ENCODE data around the gene GNA14. TPM values are rescaled to one million over a fixed set of nuclear protein-coding genes. Genes with fewer than 3 reads are reported as not detected.

The GNA14 gene
- total RNA-seq, 1 experiment from 2014 or later: 1.3 TPM

- no peaks in the 10 kb centered on the region for H3K36me3 ChIP-seq (ENCODE audit: low read depth)
- no peak overlapping the region for H3K4me3 ChIP-seq
- no peak for DNase-seq
- intact Hi-C loops (cut with micrococcal nuclease; ENCODE audit: unreplicated experiment): no loop called here
- H3K27me3 ChIP-seq (ENCODE audit: insufficient read depth, low read depth): no peaks in the 10 kb centered on the region
- H3K79me2 ChIP-seq (ENCODE audit: low read depth): no peaks in the 10 kb centered on the region
- ChIA-PET POLR2A (ENCODE audit: unreplicated experiment) (no interaction called here), CTCF (no interaction called here)
- H3K4me1 ChIP-seq (replicated peaks; ENCODE audit: insufficient read depth): peaks cover 24% of the 10 kb centered on the region
- H3K9me3 ChIP-seq (ENCODE audit: insufficient read depth, low read depth): no peaks in the 10 kb centered on the region
- no peaks in the 10 kb centered on the region for H4K20me1 ChIP-seq (ENCODE audit: insufficient read depth)
- BruUV-seq (replicated peaks): no TSS peak
- TF ChIP-seq EZH2 (IDR thresholded peaks at IDR 0.05; ENCODE audit: low read depth) (no peak), CTCF (conservative IDR thresholded peaks at IDR 0.05) (no peak)
- no peak overlapping the region for H3K27ac ChIP-seq
- no peak overlapping the region for H2AFZ ChIP-seq
- H3K4me2 ChIP-seq: no peak overlapping the region
- H3K9me2 ChIP-seq (ENCODE audit: insufficient read depth): no peaks in the 10 kb centered on the region
- H3F3A ChIP-seq (ENCODE audit: insufficient read depth, low read depth): peaks cover 9% of the 10 kb centered on the region
Observed at GRCh38 chr9:77582961-77583576, 65.1 kb downstream of the GNA14 start.

GRCh38 chr9:77582525-77582924 lies 65.6 kb downstream of the GNA14 start:
- no peaks in the 10 kb centered on the region for H3K9me2 ChIP-seq (ENCODE audit: insufficient read depth)
- BruUV-seq (replicated peaks): no TSS peak
- H2AFZ ChIP-seq: no peak overlapping the region
- no peak overlapping the region for H3K27ac ChIP-seq
- H3K4me1 ChIP-seq (replicated peaks; ENCODE audit: insufficient read depth): peaks cover 18% of the 10 kb centered on the region
- no peak for DNase-seq
- TF ChIP-seq EZH2 (IDR thresholded peaks at IDR 0.05; ENCODE audit: low read depth) (no peak), CTCF (conservative IDR thresholded peaks at IDR 0.05) (no peak)
- no peaks in the 10 kb centered on the region for H3K9me3 ChIP-seq (ENCODE audit: insufficient read depth, low read depth)
- H3K36me3 ChIP-seq (ENCODE audit: low read depth): no peaks in the 10 kb centered on the region
- H3K4me2 ChIP-seq: no peak overlapping the region
- no peaks in the 10 kb centered on the region for H4K20me1 ChIP-seq (ENCODE audit: insufficient read depth)
- H3K27me3 ChIP-seq (ENCODE audit: insufficient read depth, low read depth): no peaks in the 10 kb centered on the region
- CTCF ChIA-PET: no interaction called here
- H3K4me3 ChIP-seq: no peak overlapping the region
- intact Hi-C loops (cut with micrococcal nuclease; ENCODE audit: unreplicated experiment): no loop called here
- POLR2A ChIA-PET (ENCODE audit: unreplicated experiment): no interaction called here
- H3K79me2 ChIP-seq (ENCODE audit: low read depth): no peaks in the 10 kb centered on the region
- peaks cover 4% of the 10 kb centered on the region for H3F3A ChIP-seq (ENCODE audit: insufficient read depth, low read depth)

- no peaks in the 10 kb centered on the region for H3K36me3 ChIP-seq (ENCODE audit: low read depth)
- no peaks in the 10 kb centered on the region for H3K4me1 ChIP-seq (replicated peaks; ENCODE audit: insufficient read depth)
- no peak overlapping the region for H3K4me2 ChIP-seq
- no peaks in the 10 kb centered on the region for H4K20me1 ChIP-seq (ENCODE audit: insufficient read depth)
- H3F3A ChIP-seq (ENCODE audit: insufficient read depth, low read depth): no peaks in the 10 kb centered on the region
- BruUV-seq (replicated peaks): no TSS peak
- ChIA-PET CTCF (no interaction called here), POLR2A (ENCODE audit: unreplicated experiment) (interaction anchor here (0.6 kb wide), 1 partner anchor 60 kb away, joined by 8 read pairs; no protein-coding TSS in a partner anchor)
- no peaks in the 10 kb centered on the region for H3K9me3 ChIP-seq (ENCODE audit: insufficient read depth, low read depth)
- no peaks in the 10 kb centered on the region for H3K27me3 ChIP-seq (ENCODE audit: insufficient read depth, low read depth)
- intact Hi-C loops (cut with micrococcal nuclease; ENCODE audit: unreplicated experiment): no loop called here
- H3K79me2 ChIP-seq (ENCODE audit: low read depth): no peaks in the 10 kb centered on the region
- no peak overlapping the region for H3K27ac ChIP-seq
- no peaks in the 10 kb centered on the region for H3K9me2 ChIP-seq (ENCODE audit: insufficient read depth)
- H3K4me3 ChIP-seq: no peak overlapping the region
- no peak for DNase-seq
- H2AFZ ChIP-seq: no peak overlapping the region
- TF ChIP-seq CTCF (conservative IDR thresholded peaks at IDR 0.05): no peak
- TF ChIP-seq EZH2 (IDR thresholded peaks at IDR 0.05; ENCODE audit: low read depth): no peak
Observed at GRCh38 chr9:77575785-77576184, 72.3 kb downstream of the GNA14 start.

All from PC-9 (cell line).